Activated B cell treated with CpG ODN at 0.5 μM for 24 hours (primary cell): ENCODE data around the gene PCDHGB4. TPM values are rescaled to one million over a fixed set of nuclear protein-coding genes. Genes with fewer than 3 reads are reported as not detected.
A peak's percentile ranks its signal among the peaks of the same experiment; 100 is the strongest.
"Not testable (repeated sequence)": the region's sequence is repeated elsewhere in the genome, so short reads cannot be mapped to it uniquely, and the experiment has no call there.

Source experiments
- ATAC-seq: fragments of 200-7000 bp; cut with Tn5 transposase; one replicate; pipeline ENCODE4 v1.10.0; 2021; ENCODE audit warnings: low read depth, mild to moderate bottlenecking, moderate library complexity
- CTCF ChIA-PET: fragments of 350-600 bp; sonication (Branson Sonifier 250); formaldehyde crosslinking; loops from one replicate; lab custom pipeline; 2021; ENCODE audit warnings: antibody characterized with exemption; lab: Charles Lee
- POLR2A ChIA-PET: fragments of 350-600 bp; sonication (Branson Sonifier 250); formaldehyde crosslinking; loops from one replicate; lab custom pipeline; 2021; ENCODE audit warnings: antibody characterized with exemption; lab: Charles Lee
- DNase-seq: peaks from one replicate; pipeline ENCODE4 v3.0.0; 2022
- H3K27ac Mint-ChIP-seq: one replicate; pipeline ENCODE4 v1.8.0; 2020; ENCODE audit warnings: mixed read lengths
- H3K27me3 Mint-ChIP-seq: one replicate; pipeline ENCODE4 v1.8.0; 2021; ENCODE audit warnings: mixed read lengths
- H3K36me3 Mint-ChIP-seq: one replicate; pipeline ENCODE4 v1.8.0; 2021; ENCODE audit warnings: low read depth, mixed read lengths
- H3K4me1 Mint-ChIP-seq: one replicate; pipeline ENCODE4 v1.8.0; 2021; ENCODE audit warnings: mixed read lengths
- H3K4me3 Mint-ChIP-seq: one replicate; pipeline ENCODE4 v1.8.0; 2020; ENCODE audit warnings: mild to moderate bottlenecking, mixed read lengths
- H3K9me3 Mint-ChIP-seq: one replicate; pipeline ENCODE4 v1.8.0; 2020; ENCODE audit warnings: mixed read lengths
- intact Hi-C: fragments of 100-400 bp; cut with micrococcal nuclease; formaldehyde crosslinking; loops from one replicate; pipeline ENCODE4 v1.15.1; 2024
- total RNA-seq: library from RNA; stranded (reverse); gene quantifications from 2 replicates; pipeline ENCODE4 v1.2.3, GENCODE V29; 2022
- TF ChIP-seq, protein P1 (sequence below): fragments of 200-600 bp; IDR thresholded peaks from one replicate; pipeline ENCODE4 v1.8.0; 2022; ENCODE audit warnings: antibody characterized with exemption, mild to moderate bottlenecking

The PCDHGB4 gene
- total RNA-seq, 1 donor from 2014 or later: 1.2 TPM

DNA sequence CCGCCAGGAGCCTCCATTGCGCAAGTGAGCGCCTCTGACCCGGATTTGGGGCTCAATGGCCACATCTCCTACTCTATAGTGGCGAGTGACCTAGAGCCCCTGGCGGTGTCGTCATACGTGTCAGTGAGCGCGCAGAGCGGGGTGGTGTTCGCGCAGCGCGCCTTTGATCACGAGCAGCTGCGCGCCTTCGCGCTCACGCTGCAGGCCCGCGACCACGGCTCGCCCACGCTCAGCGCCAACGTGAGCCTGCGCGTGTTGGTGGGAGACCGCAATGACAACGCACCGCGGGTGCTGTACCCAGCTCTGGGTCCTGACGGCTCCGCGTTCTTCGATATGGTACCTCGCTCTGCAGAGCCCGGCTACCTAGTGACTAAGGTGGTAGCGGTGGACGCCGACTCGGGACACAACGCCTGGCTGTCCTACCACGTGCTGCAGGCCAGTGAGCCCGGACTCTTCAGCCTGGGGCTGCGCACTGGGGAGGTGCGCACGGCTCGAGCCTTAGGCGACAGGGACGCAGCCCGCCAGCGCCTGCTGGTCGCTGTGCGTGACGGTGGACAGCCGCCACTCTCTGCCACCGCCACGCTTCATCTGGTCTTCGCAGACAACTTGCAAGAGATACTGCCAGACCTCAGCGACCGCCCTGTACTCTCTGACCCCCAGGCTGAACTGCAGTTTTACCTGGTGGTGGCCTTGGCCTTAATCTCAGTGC lies 22.3 kb downstream of the PCDHGB4 start:
- ATAC-seq: no peak
- peaks cover 18% of the 10 kb centered on the region for H3K4me1 Mint-ChIP-seq
- H3K4me3 Mint-ChIP-seq: no peak overlapping the region
- ChIA-PET POLR2A (no interaction called here), CTCF (no interaction called here)
- intact Hi-C loops: loop anchor here (5.0 to 10.0 kb wide), 3 partner anchors 37 to 465 kb away; partner anchors contain the start of genes PCDH1, PCDHGA6, PCDHGB3 and TAF7
- no peak for DNase-seq
- no peak overlapping the region for H3K27ac Mint-ChIP-seq
- H3K9me3 Mint-ChIP-seq: peaks cover 19% of the 10 kb centered on the region
- peaks cover 2% of the 10 kb centered on the region for H3K36me3 Mint-ChIP-seq
- H3K27me3 Mint-ChIP-seq: peaks cover 50% of the 10 kb centered on the region
- TF ChIP-seq, protein P1, sequence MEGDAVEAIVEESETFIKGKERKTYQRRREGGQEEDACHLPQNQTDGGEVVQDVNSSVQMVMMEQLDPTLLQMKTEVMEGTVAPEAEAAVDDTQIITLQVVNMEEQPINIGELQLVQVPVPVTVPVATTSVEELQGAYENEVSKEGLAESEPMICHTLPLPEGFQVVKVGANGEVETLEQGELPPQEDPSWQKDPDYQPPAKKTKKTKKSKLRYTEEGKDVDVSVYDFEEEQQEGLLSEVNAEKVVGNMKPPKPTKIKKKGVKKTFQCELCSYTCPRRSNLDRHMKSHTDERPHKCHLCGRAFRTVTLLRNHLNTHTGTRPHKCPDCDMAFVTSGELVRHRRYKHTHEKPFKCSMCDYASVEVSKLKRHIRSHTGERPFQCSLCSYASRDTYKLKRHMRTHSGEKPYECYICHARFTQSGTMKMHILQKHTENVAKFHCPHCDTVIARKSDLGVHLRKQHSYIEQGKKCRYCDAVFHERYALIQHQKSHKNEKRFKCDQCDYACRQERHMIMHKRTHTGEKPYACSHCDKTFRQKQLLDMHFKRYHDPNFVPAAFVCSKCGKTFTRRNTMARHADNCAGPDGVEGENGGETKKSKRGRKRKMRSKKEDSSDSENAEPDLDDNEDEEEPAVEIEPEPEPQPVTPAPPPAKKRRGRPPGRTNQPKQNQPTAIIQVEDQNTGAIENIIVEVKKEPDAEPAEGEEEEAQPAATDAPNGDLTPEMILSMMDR: no peak

DNA sequence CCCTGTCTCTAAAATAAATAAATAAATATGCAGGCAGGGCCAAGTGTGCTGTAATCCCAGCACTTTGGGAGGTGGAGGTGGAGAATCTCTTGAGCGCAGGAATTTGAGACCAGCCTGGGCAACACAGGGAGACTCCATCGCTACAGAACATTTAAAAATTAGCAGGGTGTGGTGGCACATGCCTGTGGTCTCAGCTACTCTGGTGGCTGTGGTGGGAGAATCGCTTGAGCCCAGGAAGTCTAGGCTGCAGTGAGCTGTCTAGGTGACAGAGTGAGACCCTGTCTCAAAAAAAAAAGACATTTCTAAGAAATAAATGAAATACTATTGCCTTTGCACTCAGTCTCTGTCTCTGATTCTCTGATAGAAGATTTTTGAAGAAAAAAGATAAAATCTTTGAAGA lies 24.1 kb downstream of the PCDHGB4 start:
- H3K4me1 Mint-ChIP-seq: peaks cover 18% of the 10 kb centered on the region
- H3K27ac Mint-ChIP-seq: no peak overlapping the region
- peaks cover 14% of the 10 kb centered on the region for H3K9me3 Mint-ChIP-seq
- POLR2A ChIA-PET: no interaction called here
- CTCF ChIA-PET: interaction anchor here (3.4 kb wide), 1 partner anchor 152 kb away, joined by 38 read pairs; no protein-coding TSS in a partner anchor
- ATAC-seq (no peak), DNase-seq (no peak)
- intact Hi-C loops: loop anchor here (5.0 to 10.0 kb wide), 3 partner anchors 39 to 463 kb away; partner anchors contain the start of genes PCDH1, PCDHGA6, PCDHGB3 and TAF7
- no peak overlapping the region for H3K4me3 Mint-ChIP-seq
- H3K27me3 Mint-ChIP-seq: peaks cover 46% of the 10 kb centered on the region
- TF ChIP-seq, protein P1: no peak
- H3K36me3 Mint-ChIP-seq: peaks cover 2% of the 10 kb centered on the region

DNA sequence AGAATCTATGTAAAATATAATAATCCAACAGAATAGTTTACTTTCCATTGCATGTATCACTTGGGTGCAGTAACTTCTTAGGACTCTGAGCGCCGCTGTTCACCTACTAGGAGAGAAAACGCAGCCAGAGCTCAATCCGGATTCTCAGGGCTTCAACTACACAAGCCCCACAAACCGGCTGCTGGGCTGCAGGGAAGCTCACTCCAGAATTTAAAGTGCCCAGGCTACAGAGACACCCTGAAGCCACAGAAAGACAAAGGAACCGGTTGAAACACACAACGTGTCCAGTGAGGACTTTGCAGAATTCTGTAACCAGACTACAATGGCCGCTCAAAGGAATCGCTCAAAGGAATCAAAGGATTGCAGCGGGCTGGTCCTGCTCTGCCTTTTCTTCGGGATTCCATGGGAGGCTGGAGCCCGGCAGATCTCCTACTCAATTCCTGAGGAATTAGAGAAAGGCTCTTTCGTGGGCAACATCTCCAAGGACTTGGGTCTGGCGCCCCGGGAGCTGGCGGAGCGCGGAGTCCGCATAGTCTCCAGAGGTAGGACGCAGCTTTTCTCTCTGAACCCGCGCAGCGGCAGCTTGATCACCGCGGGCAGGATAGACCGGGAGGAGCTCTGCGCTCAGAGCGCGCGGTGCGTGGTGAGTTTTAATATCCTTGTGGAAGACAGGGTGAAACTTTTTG lies 25.5 kb downstream of the PCDHGB4 start, which contains the start of gene PCDHGA10:
Gene PCDHGA10, plus strand, starts transcription at position 134 of the 686 bp plus-strand sequence. Its CDS starts 189 bp downstream, at position 323.
- CTCF ChIA-PET: interaction anchor here (0.5 to 3.6 kb wide), 15 partner anchors 8 to 238 kb away, joined by 3 to 38 read pairs (median 4); partner anchors contain the start of genes FCHSD1, PCDHGA11, PCDHGA12 and PCDHGC3
- POLR2A ChIA-PET: interaction anchor here (1.0 kb wide), 1 partner anchor 145 kb away, joined by 5 read pairs; no protein-coding TSS in a partner anchor
- peaks cover 12% of the 10 kb centered on the region for H3K9me3 Mint-ChIP-seq
- H3K27ac Mint-ChIP-seq: peak within 1 kb of the TSS; percentile 41
- ATAC-seq (peak; percentile 66), DNase-seq (no peak)
- H3K27me3 Mint-ChIP-seq: peaks cover 52% of the 10 kb centered on the region
- TF ChIP-seq, protein P1: no peak
- H3K36me3 Mint-ChIP-seq: peaks cover 2% of the 10 kb centered on the region
- intact Hi-C loops: loop anchor here (1.0 to 10.0 kb wide), 5 partner anchors 41 to 462 kb away; partner anchors contain the start of genes PCDH1, PCDHGA6, PCDHGB3 and TAF7
- H3K4me3 Mint-ChIP-seq: peak within 1 kb of the TSS; percentile 86
- H3K4me1 Mint-ChIP-seq: peaks cover 21% of the 10 kb centered on the region

DNA sequence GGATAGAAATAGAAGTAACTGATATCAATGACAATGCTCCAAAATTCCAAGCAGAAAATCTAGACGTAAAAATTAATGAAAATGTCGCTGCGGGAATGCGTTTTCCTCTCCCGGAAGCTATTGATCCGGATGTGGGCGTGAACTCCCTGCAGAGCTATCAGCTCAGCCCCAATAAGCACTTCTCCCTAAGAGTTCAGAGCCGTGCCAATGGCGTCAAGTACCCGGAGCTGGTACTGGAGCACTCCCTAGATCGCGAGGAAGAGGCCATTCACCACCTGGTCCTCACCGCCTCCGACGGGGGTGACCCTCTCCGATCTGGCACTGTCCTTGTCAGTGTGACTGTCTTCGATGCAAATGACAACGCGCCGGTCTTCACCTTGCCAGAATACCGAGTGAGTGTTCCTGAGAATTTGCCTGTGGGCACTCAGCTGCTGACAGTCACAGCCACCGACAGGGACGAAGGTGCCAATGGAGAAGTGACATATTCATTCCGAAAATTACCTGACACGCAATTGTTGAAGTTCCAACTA lies 26.1 kb downstream of the PCDHGB4 start:
- H3K9me3 Mint-ChIP-seq: peaks cover 18% of the 10 kb centered on the region
- ChIA-PET CTCF (interaction anchor here (1.0 to 3.6 kb wide), 11 partner anchors 17 to 157 kb away, joined by 3 to 38 read pairs (median 7); partner anchors contain the start of genes PCDHGA12, PCDHGC3 and TAF7), POLR2A (no interaction called here)
- ATAC-seq: no peak
- H3K27ac Mint-ChIP-seq: no peak overlapping the region
- H3K27me3 Mint-ChIP-seq: peaks cover 55% of the 10 kb centered on the region
- TF ChIP-seq, protein P1: no peak
- DNase-seq: no peak
- intact Hi-C loops: loop anchor here (1.0 to 10.0 kb wide), 4 partner anchors 41 to 461 kb away; partner anchors contain the start of genes PCDH1, PCDHGA6, PCDHGB3 and TAF7
- H3K4me1 Mint-ChIP-seq: peaks cover 21% of the 10 kb centered on the region
- peaks cover 4% of the 10 kb centered on the region for H3K36me3 Mint-ChIP-seq
- peak overlapping the region; percentile 86 for H3K4me3 Mint-ChIP-seq

DNA sequence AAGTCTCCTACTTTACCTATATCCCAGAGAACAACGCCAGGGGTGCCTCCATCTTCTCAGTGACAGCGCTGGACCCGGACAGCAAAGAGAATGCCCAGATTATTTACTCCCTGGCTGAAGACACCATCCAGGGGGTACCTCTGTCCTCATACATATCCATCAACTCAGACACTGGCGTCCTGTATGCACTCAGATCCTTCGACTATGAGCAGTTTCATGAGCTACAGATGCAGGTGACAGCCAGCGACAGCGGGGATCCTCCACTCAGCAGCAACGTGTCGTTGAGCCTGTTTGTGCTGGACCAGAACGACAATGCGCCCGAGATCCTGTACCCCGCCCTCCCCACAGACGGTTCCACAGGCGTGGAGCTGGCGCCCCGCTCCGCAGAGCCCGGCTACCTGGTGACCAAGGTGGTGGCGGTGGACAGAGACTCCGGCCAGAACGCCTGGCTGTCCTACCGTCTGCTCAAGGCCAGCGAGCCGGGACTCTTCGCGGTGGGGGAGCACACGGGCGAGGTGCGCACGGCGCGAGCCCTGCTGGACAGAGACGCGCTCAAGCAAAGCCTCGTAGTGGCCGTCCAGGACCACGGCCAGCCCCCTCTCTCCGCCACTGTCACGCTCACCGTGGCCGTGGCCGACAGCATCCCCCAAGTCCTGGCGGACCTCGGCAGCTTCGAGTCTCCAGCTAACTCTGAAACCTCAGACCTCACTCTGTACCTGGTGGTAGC lies 27.2 kb downstream of the PCDHGB4 start:
- H3K36me3 Mint-ChIP-seq, ATAC-seq, H3K27ac Mint-ChIP-seq, DNase-seq, POLR2A ChIA-PET, H3K4me3 Mint-ChIP-seq: not testable (repeated sequence)
- CTCF ChIA-PET: interaction anchor here (3.0 to 3.6 kb wide), 3 partner anchors 110 to 149 kb away, joined by 15 to 38 read pairs (median 22); no protein-coding TSS in a partner anchor
- H3K4me1 Mint-ChIP-seq: peaks cover 21% of the 10 kb centered on the region
- intact Hi-C loops: loop anchor here (5.0 to 10.0 kb wide), 3 partner anchors 42 to 460 kb away; partner anchors contain the start of genes PCDH1, PCDHGA6, PCDHGB3 and TAF7
- peaks cover 14% of the 10 kb centered on the region for H3K9me3 Mint-ChIP-seq
- peaks cover 52% of the 10 kb centered on the region for H3K27me3 Mint-ChIP-seq

DNA sequence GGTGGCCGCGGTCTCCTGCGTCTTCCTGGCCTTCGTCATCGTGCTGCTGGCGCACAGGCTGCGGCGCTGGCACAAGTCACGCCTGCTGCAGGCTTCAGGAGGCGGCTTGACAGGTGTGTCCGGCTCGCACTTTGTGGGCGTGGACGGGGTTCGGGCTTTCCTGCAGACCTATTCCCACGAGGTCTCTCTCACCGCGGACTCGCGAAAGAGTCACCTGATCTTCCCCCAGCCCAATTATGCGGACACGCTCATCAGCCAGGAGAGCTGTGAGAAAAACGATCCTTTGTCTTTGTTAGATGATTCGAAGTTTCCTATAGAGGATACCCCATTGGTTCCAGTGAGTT lies 27.7 kb downstream of the PCDHGB4 start:
- Mint-ChIP-seq H3K4me1 (peaks cover 21% of the 10 kb centered on the region), H3K27me3 (peaks cover 53% of the 10 kb centered on the region), H3K4me3 (peak overlapping the region; percentile 32), H3K9me3 (peaks cover 15% of the 10 kb centered on the region)
- not testable (repeated sequence) for ATAC-seq, H3K27ac Mint-ChIP-seq, H3K36me3 Mint-ChIP-seq, DNase-seq
- ChIA-PET POLR2A (interaction anchor here (0.7 kb wide), 1 partner anchor 854 kb away, joined by 3 read pairs; no protein-coding TSS in a partner anchor), CTCF (interaction anchor here (0.9 to 3.6 kb wide), 2 partner anchors 143 to 152 kb away, joined by 3 to 22 read pairs; no protein-coding TSS in a partner anchor)
- intact Hi-C loops: loop anchor here (10.0 kb wide), 1 partner anchor 460 kb away; the partner anchor contains the start of gene PCDH1
